GM12875 (cell line): ENCODE data around the gene AK8.

Experiments used
- H3K4me3 ChIP-seq: one replicate; pipeline ENCODE4 v1.5.1; 2011; ENCODE audit warnings: low read depth, low read length, control low read depth
- TF ChIP-seq, protein P1 (sequence below): IDR thresholded peaks from 2 replicates; pipeline ENCODE4 v1.5.1; 2011; ENCODE audit warnings: low read depth, mild to moderate bottlenecking, control low read depth, inconsistent platforms, low read length, moderate library complexity, borderline replicate concordance; ENCODE audit not compliant: insufficient read depth

Gene AK8

DNA sequence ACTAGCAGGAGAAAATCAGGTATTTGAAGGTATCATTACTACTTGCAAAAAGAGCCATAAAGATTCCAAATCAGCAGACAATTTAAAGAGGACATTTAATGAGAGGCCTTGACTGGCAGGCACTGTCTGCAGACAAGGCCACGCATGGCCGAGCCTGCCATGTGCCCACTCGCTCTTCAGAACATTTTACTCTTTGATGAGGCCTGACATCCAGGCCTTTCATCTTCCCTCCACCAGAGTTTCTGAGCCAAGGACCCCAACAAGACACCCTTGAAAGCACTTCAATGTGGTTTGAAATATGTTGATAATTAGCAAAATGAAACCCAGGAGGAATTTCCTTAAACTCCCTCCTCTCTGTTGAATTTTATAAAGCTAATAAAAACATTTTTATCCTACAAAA lies 16.4 kb downstream of the AK8 start:
- no peak overlapping the region for H3K4me3 ChIP-seq
- TF ChIP-seq, protein P1, sequence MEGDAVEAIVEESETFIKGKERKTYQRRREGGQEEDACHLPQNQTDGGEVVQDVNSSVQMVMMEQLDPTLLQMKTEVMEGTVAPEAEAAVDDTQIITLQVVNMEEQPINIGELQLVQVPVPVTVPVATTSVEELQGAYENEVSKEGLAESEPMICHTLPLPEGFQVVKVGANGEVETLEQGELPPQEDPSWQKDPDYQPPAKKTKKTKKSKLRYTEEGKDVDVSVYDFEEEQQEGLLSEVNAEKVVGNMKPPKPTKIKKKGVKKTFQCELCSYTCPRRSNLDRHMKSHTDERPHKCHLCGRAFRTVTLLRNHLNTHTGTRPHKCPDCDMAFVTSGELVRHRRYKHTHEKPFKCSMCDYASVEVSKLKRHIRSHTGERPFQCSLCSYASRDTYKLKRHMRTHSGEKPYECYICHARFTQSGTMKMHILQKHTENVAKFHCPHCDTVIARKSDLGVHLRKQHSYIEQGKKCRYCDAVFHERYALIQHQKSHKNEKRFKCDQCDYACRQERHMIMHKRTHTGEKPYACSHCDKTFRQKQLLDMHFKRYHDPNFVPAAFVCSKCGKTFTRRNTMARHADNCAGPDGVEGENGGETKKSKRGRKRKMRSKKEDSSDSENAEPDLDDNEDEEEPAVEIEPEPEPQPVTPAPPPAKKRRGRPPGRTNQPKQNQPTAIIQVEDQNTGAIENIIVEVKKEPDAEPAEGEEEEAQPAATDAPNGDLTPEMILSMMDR, result no peak

DNA sequence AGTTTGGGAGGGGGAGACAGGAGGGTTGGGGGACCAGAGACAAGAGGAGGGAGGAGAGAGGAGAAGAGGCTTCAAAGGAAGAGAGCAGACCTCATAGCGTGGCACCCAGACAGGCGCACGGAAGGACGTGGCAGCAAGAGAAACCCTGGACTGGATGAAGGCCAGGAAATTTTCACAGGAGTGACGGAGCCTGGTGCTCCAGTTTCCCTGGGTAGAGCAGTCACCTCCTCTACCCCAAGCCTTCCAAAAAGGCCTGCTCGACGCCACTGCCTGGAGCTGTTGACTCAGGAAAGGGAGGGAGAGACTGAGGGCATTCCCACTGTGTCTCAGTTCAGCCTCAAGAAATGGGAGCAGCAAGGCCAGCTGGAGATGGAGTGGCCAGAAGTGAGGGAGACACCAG lies 19.3 kb downstream of the AK8 start:
- TF ChIP-seq, protein P1, result no peak
- no peak overlapping the region for H3K4me3 ChIP-seq

DNA sequence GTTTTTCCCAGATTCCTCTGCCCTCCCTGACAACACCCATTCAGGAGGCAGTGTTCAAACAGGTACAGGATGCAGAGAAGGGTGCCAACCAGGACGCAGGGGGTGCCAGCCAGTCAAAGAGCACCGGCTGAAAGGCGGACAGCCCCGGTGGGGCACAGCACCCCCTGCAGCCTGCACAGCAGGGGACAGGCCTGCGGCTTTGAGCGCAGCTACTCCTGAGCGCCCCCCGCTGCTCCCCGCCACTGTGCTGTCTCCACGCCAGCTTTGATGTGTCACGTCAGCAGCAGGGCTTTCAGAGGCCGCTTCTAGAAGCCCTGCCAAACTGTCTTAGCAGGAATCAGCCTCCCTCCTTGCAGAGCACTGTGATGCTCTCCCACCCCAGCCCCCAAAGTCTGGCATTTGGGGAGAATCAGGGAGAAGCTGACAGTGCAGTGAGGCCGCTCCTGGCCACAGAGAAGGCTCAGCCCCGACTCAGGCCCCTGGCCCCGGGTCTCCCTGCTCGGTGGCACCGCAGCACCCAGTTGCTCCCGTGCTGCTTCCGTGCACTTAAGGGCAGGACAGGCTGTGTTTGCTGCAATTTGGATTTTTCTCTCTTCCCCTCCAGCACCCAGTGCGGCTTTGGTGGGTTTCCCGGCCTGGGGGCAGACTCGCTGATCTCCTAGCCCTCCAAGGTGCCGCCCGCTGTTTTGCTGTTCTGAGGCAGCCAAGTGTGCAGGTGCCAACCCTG lies 20.3 kb downstream of the AK8 start:
- no peak overlapping the region for H3K4me3 ChIP-seq
- TF ChIP-seq, protein P1, result no peak

DNA sequence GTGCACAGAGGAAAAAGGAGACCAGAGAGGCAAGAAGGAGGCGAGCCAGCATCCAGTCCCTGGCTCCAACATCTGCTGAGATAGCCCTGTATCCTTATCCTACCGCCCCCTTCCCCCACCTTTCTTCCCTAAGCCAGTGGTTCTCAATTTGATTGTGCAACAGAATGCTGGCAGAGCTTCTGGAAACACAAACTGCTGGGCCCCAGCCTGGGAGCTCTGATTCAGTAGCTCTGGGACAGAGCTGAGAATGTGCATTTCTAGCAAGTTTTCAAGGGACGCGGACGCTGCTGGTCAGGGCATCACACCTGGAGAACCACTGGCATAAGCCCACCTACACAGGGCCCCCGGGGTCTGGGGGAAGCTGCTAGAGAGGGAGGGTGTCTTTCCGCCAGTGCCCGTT lies 21.1 kb downstream of the AK8 start:
- TF ChIP-seq, protein P1, result no peak

DNA sequence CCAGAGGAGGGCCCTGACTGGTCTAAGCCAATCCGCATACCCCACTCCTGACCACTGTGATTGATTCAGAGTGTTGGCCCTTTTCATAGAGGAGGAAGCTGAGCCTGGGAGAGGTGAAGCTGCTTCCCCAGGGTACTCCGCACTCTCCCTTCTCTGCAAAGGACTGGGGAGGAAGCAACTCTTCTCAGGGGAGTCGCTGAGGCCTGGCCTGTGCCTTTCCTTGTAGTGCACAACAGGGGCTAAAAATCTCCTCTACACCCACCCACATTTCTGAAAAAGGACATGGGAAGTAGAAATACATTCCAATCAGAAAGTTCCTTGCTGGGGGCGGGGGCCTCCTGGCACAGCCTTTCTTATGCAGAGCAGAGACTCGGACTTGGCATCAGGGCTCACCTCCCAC lies 22.2 kb downstream of the AK8 start:
- TF ChIP-seq, protein P1, result no peak
- no peak overlapping the region for H3K4me3 ChIP-seq

More for the DNA sequence above, 21.1 kb downstream of the AK8 start:
- H3K4me3 ChIP-seq, result no peak overlapping the region

DNA sequence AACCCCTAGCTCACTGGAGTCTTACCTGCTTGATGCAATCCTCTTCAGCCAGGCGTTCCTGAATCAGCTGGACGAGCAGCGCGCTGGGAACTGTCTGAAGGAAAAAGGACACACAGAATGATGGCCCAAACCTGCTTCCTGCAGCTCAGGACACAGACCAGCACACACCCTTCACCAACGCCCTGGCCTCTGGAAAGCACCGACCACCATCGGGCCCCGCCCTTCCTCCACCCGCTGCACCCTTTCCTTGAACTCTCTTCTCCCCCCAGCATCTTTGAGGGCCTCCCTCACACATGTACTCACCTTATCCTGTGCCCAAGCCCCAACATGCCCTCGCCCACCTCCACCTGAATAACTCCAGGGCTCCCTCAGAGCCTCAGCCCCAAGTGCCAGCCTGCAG lies 23.3 kb downstream of the AK8 start:
- H3K4me3 ChIP-seq, result no peak overlapping the region
- TF ChIP-seq, protein P1, result no peak

DNA sequence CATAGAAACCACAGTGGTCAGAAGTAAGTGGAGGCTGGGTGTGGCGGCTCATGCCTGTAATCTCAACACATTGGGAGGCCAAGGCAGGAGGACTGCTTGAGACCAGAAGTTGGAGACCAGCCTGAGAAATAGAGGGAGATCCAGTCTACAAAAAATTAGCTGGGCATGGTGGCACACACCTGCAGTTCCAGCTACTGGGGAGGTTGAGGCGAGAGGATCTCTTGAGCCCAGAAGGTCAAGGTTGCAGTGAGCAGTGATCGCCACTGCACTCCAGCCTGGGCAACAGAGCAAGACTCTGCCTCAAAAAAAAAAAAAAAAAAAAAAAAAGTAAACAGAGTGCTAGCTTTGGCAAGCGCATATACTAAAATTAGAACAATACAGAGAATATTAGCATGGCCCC lies 24.6 kb downstream of the AK8 start:
- TF ChIP-seq, protein P1, result no peak
- H3K4me3 ChIP-seq, result no peak overlapping the region
